ENCODE measurements around the gene LRP2BP.
"Not testable (repeated sequence)": the region's sequence is repeated elsewhere in the genome, so short reads cannot be mapped to it uniquely, and the experiment has no call there.

LRP2BP gene

GRCh38 chr4:185328586-185328985 is 67.1 kb downstream of the LRP2BP start:
- Histone ChIP-seq H2BK15ac (ENCODE audit: low read depth, poor library complexity, severe bottlenecking) (no peak overlapping the region), H3K27ac (ENCODE audit: low read length, poor library complexity, severe bottlenecking) (no peak overlapping the region), H3K4ac (ENCODE audit: low read depth in 1 of 2, low read length in 2 of 2) (no peak overlapping the region), H3K4me2 (ENCODE audit: low read length, poor library complexity, severe bottlenecking) (no peak overlapping the region), H4K91ac (ENCODE audit: low read length) (no peak overlapping the region), H3K18ac (ENCODE audit: low read depth in 1 of 2, low read length in 2 of 2) (no peak overlapping the region), H4K8ac (ENCODE audit: low read length) (no peak overlapping the region), H3K36me3 (ENCODE audit: control insufficient read depth in 1 of 2, insufficient read depth in 2 of 2, low read depth in 1 of 2, low read length in 2 of 2) (peaks cover 0 to 7% of the 10 kb centered on the region in 2 experiments), H2AFZ (ENCODE audit: low read depth, low read length) (no peak overlapping the region), H3K9ac (ENCODE audit: low read length) (no peak overlapping the region), H2BK5ac (ENCODE audit: low read depth, low read length, poor library complexity, severe bottlenecking) (no peak overlapping the region), H2BK120ac (ENCODE audit: low read depth, low read length) (no peak overlapping the region), H3K27me3 (ENCODE audit: control insufficient read depth in 1 of 2, insufficient read depth in 1 of 2, low read length in 2 of 2) (no peaks in the 10 kb centered on the region), H3K4me1 (ENCODE audit: control insufficient read depth, insufficient read depth, low read depth, low read length) (no peaks in the 10 kb centered on the region), H3K14ac (ENCODE audit: low read length in 2 of 2) (no peak overlapping the region), H2AK5ac (ENCODE audit: low read length, severe bottlenecking) (no peak overlapping the region), H3K23ac (ENCODE audit: low read length in 2 of 2) (no peak overlapping the region), H3K79me1 (replicated peaks; ENCODE audit: low read length, poor library complexity, severe bottlenecking) (peaks cover 14% of the 10 kb centered on the region), H3K4me3 (ENCODE audit: insufficient read depth in 1 of 2, low read depth in 1 of 2, low read length in 2 of 2) (no peak overlapping the region), H2BK12ac (ENCODE audit: low read length in 2 of 2) (no peak overlapping the region), H3K9me3 (ENCODE audit: control insufficient read depth, low read length) (no peaks in the 10 kb centered on the region)
- WGBS, result 97% methylated on average over 7 of the region's 7 CpGs
- DNase-seq, result no peak

- not testable (repeated sequence) for H3K14ac ChIP-seq (ENCODE audit: low read length in 2 of 2); H4K91ac ChIP-seq (ENCODE audit: low read length); H3K18ac ChIP-seq (ENCODE audit: low read depth in 1 of 2, low read length in 2 of 2); H3K36me3 ChIP-seq (ENCODE audit: control insufficient read depth in 1 of 2, insufficient read depth in 2 of 2, low read depth in 1 of 2, low read length in 2 of 2); H3K4me3 ChIP-seq (ENCODE audit: insufficient read depth in 1 of 2, low read depth in 1 of 2, low read length in 2 of 2); H3K9ac ChIP-seq (ENCODE audit: low read length); H2BK15ac ChIP-seq (ENCODE audit: low read depth, poor library complexity, severe bottlenecking); H2BK12ac ChIP-seq (ENCODE audit: low read length in 2 of 2); H3K4ac ChIP-seq (ENCODE audit: low read depth in 1 of 2, low read length in 2 of 2); H3K9me3 ChIP-seq (ENCODE audit: control insufficient read depth, low read length); H2AK5ac ChIP-seq (ENCODE audit: low read length, severe bottlenecking); H3K23ac ChIP-seq (ENCODE audit: low read length in 2 of 2); H2BK5ac ChIP-seq (ENCODE audit: low read depth, low read length, poor library complexity, severe bottlenecking); H3K4me2 ChIP-seq (ENCODE audit: low read length, poor library complexity, severe bottlenecking); H4K8ac ChIP-seq (ENCODE audit: low read length); H3K27me3 ChIP-seq (ENCODE audit: control insufficient read depth in 1 of 2, insufficient read depth in 1 of 2, low read length in 2 of 2); H3K4me1 ChIP-seq (ENCODE audit: control insufficient read depth, insufficient read depth, low read depth, low read length); H2AFZ ChIP-seq (ENCODE audit: low read depth, low read length); DNase-seq; H2BK120ac ChIP-seq (ENCODE audit: low read depth, low read length); H3K27ac ChIP-seq (ENCODE audit: low read length, poor library complexity, severe bottlenecking)
- peaks cover 14% of the 10 kb centered on the region for H3K79me1 ChIP-seq (replicated peaks; ENCODE audit: low read length, poor library complexity, severe bottlenecking)
- WGBS, result 100% methylated on average over 1 of the region's 1 CpG
Observed at GRCh38 chr4:185325721-185326120, 70.0 kb downstream of the LRP2BP start.

GRCh38 chr4:185324361-185324760 is 71.4 kb downstream of the LRP2BP start:
- not testable (repeated sequence) for H3K18ac ChIP-seq (ENCODE audit: low read depth in 1 of 2, low read length in 2 of 2); H3K4ac ChIP-seq (ENCODE audit: low read depth in 1 of 2, low read length in 2 of 2); H3K4me2 ChIP-seq (ENCODE audit: low read length, poor library complexity, severe bottlenecking); H3K4me1 ChIP-seq (ENCODE audit: control insufficient read depth, insufficient read depth, low read depth, low read length); H3K23ac ChIP-seq (ENCODE audit: low read length in 2 of 2); H3K9me3 ChIP-seq (ENCODE audit: control insufficient read depth, low read length); H3K27me3 ChIP-seq (ENCODE audit: control insufficient read depth in 1 of 2, insufficient read depth in 1 of 2, low read length in 2 of 2); H3K4me3 ChIP-seq (ENCODE audit: insufficient read depth in 1 of 2, low read depth in 1 of 2, low read length in 2 of 2); H4K8ac ChIP-seq (ENCODE audit: low read length); H2BK120ac ChIP-seq (ENCODE audit: low read depth, low read length); H2BK5ac ChIP-seq (ENCODE audit: low read depth, low read length, poor library complexity, severe bottlenecking); H3K9ac ChIP-seq (ENCODE audit: low read length); H3K79me1 ChIP-seq (replicated peaks; ENCODE audit: low read length, poor library complexity, severe bottlenecking); H2BK12ac ChIP-seq (ENCODE audit: low read length in 2 of 2); H2AFZ ChIP-seq (ENCODE audit: low read depth, low read length); H4K91ac ChIP-seq (ENCODE audit: low read length); H2AK5ac ChIP-seq (ENCODE audit: low read length, severe bottlenecking); DNase-seq; H2BK15ac ChIP-seq (ENCODE audit: low read depth, poor library complexity, severe bottlenecking); H3K14ac ChIP-seq (ENCODE audit: low read length in 2 of 2); H3K27ac ChIP-seq (ENCODE audit: low read length, poor library complexity, severe bottlenecking)
- H3K36me3 ChIP-seq (ENCODE audit: control insufficient read depth in 1 of 2, insufficient read depth in 2 of 2, low read depth in 1 of 2, low read length in 2 of 2), result peaks cover 4 to 11% of the 10 kb centered on the region in 2 experiments
- 86% methylated on average over 6 of the region's 6 CpGs for WGBS

GRCh38 chr4:185323606-185324005 is 72.1 kb downstream of the LRP2BP start:
- WGBS, result no CpG with 5 or more reads among the region's 1 CpG
- Histone ChIP-seq H3K79me1 (replicated peaks; ENCODE audit: low read length, poor library complexity, severe bottlenecking) (peaks cover 2% of the 10 kb centered on the region), H3K27ac (ENCODE audit: low read length, poor library complexity, severe bottlenecking) (no peak overlapping the region), H3K4me1 (ENCODE audit: control insufficient read depth, insufficient read depth, low read depth, low read length) (no peaks in the 10 kb centered on the region), H3K4me2 (ENCODE audit: low read length, poor library complexity, severe bottlenecking) (no peak overlapping the region), H2AFZ (ENCODE audit: low read depth, low read length) (no peak overlapping the region), H3K36me3 (ENCODE audit: control insufficient read depth in 1 of 2, insufficient read depth in 2 of 2, low read depth in 1 of 2, low read length in 2 of 2) (peaks cover 1 to 11% of the 10 kb centered on the region in 2 experiments), H3K4me3 (ENCODE audit: insufficient read depth in 1 of 2, low read depth in 1 of 2, low read length in 2 of 2) (no peak overlapping the region), H3K4ac (ENCODE audit: low read depth in 1 of 2, low read length in 2 of 2) (no peak overlapping the region), H2BK120ac (ENCODE audit: low read depth, low read length) (no peak overlapping the region), H4K91ac (ENCODE audit: low read length) (no peak overlapping the region), H4K8ac (ENCODE audit: low read length) (no peak overlapping the region), H3K18ac (ENCODE audit: low read depth in 1 of 2, low read length in 2 of 2) (no peak overlapping the region), H3K9me3 (ENCODE audit: control insufficient read depth, low read length) (no peaks in the 10 kb centered on the region), H3K23ac (ENCODE audit: low read length in 2 of 2) (no peak overlapping the region), H3K27me3 (ENCODE audit: control insufficient read depth in 1 of 2, insufficient read depth in 1 of 2, low read length in 2 of 2) (no peaks in the 10 kb centered on the region), H2BK15ac (ENCODE audit: low read depth, poor library complexity, severe bottlenecking) (no peak overlapping the region), H2AK5ac (ENCODE audit: low read length, severe bottlenecking) (no peak overlapping the region), H3K14ac (ENCODE audit: low read length in 2 of 2) (no peak overlapping the region), H2BK5ac (ENCODE audit: low read depth, low read length, poor library complexity, severe bottlenecking) (no peak overlapping the region), H3K9ac (ENCODE audit: low read length) (no peak overlapping the region), H2BK12ac (ENCODE audit: low read length in 2 of 2) (no peak overlapping the region)
- no peak for DNase-seq

Data from mesenchymal stem cell (in vitro differentiated cells and primary cell).